HG03442 (cell line): Measurements from ENCODE around the gene THSD4.
"Not testable (repeated sequence)": the region's sequence is repeated elsewhere in the genome, so short reads cannot be mapped to it uniquely, and the experiment has no call there.

Experiments
- ATAC-seq: cut with Tn5 transposase; IDR thresholded peaks from one replicate; pipeline ENCODE4 v1.9.1; 2021; ENCODE audit warnings: mild to moderate bottlenecking, moderate library complexity; ENCODE audit not compliant: unreplicated experiment

THSD4 gene

GRCh38 chr15:71312194-71312708 lies 197.0 kb downstream of the THSD4 start:
- no peak for ATAC-seq

GRCh38 chr15:71312731-71313460 lies 197.6 kb downstream of the THSD4 start:
- no peak for ATAC-seq

- ATAC-seq: no peak
Measured at GRCh38 chr15:71313806-71314205, 198.5 kb downstream of the THSD4 start.

- ATAC-seq: no peak
Measured at GRCh38 chr15:71314956-71315537, 199.8 kb downstream of the THSD4 start.

- no peak for ATAC-seq
Measured at GRCh38 chr15:71316911-71317310, 201.6 kb downstream of the THSD4 start.

- ATAC-seq: not testable (repeated sequence)
Measured at GRCh38 chr15:71319424-71319823, 204.2 kb downstream of the THSD4 start.

- no peak for ATAC-seq
Measured at GRCh38 chr15:71319935-71320334, 204.7 kb downstream of the THSD4 start.

- no peak for ATAC-seq
Measured at GRCh38 chr15:71323082-71323481, 207.8 kb downstream of the THSD4 start.

GRCh38 chr15:71323584-71323983 lies 208.3 kb downstream of the THSD4 start:
- no peak for ATAC-seq

- ATAC-seq: no peak
Measured at GRCh38 chr15:71325481-71325880, 210.2 kb downstream of the THSD4 start.

- ATAC-seq: no peak
Measured at GRCh38 chr15:71328453-71328852, 213.2 kb downstream of the THSD4 start.

- no peak for ATAC-seq
Measured at GRCh38 chr15:71329041-71329440, 213.8 kb downstream of the THSD4 start.

GRCh38 chr15:71329497-71330260 lies 214.4 kb downstream of the THSD4 start:
- ATAC-seq: no peak

- no peak for ATAC-seq
Measured at GRCh38 chr15:71330638-71331162, 215.4 kb downstream of the THSD4 start.

GRCh38 chr15:71331173-71331572 lies 215.9 kb downstream of the THSD4 start:
- ATAC-seq: no peak

GRCh38 chr15:71332431-71333004 lies 217.2 kb downstream of the THSD4 start:
- ATAC-seq: no peak

GRCh38 chr15:71333136-71333700 lies 217.9 kb downstream of the THSD4 start:
- no peak for ATAC-seq

GRCh38 chr15:71333839-71334238 lies 218.6 kb downstream of the THSD4 start:
- no peak for ATAC-seq

- ATAC-seq: no peak
Measured at GRCh38 chr15:71334434-71334833, 219.2 kb downstream of the THSD4 start.

- no peak for ATAC-seq
Measured at GRCh38 chr15:71334873-71335272, 219.6 kb downstream of the THSD4 start.

GRCh38 chr15:71335591-71335990 lies 220.3 kb downstream of the THSD4 start:
- ATAC-seq: no peak
